Neural progenitor cell (in vitro differentiated cells): ENCODE results near the gene PRLH. TPM values are rescaled to one million over a fixed set of nuclear protein-coding genes. Genes with fewer than 3 reads are reported as not detected.

Experiments
- DNase-seq: peaks from one replicate; pipeline ENCODE4 v3.0.0-alpha.2; 2016; ENCODE audit warnings: low spot score
- H2AFZ ChIP-seq: fragments of 200-600 bp; sonication (generic); replicated peaks from 2 replicates; pipeline ENCODE4 v1.6.1; 2016; ENCODE audit warnings: antibody characterized with exemption
- H3F3A ChIP-seq: fragments of 200-600 bp; sonication (generic); 2 replicates; pipeline ENCODE4 v1.6.1; 2016; ENCODE audit warnings: antibody characterized with exemption, low read depth
- H3K27ac ChIP-seq: fragments of 200-600 bp; sonication (generic); 2 replicates; pipeline ENCODE4 v1.5.1; 2016; ENCODE audit warnings: mild to moderate bottlenecking
- H3K27me3 ChIP-seq: fragments of 200-600 bp; sonication (generic); 2 replicates; pipeline ENCODE4 v1.6.1; 2016; ENCODE audit warnings: mild to moderate bottlenecking, moderate library complexity
- H3K36me3 ChIP-seq: fragments of 200-600 bp; sonication (generic); 2 replicates; pipeline ENCODE4 v1.5.1; 2016
- H3K4me1 ChIP-seq: fragments of 200-600 bp; sonication (generic); 2 replicates; pipeline ENCODE4 v1.6.1; 2016; ENCODE audit warnings: mixed run types
- H3K4me2 ChIP-seq: fragments of 200-600 bp; sonication (generic); 2 replicates; pipeline ENCODE4 v1.6.1; 2016
- H3K4me3 ChIP-seq: fragments of 200-600 bp; sonication (generic); 2 replicates; pipeline ENCODE4 v1.5.1; 2016
- H3K79me2 ChIP-seq: fragments of 200-600 bp; sonication (generic); 2 replicates; pipeline ENCODE4 v1.6.1; 2016; ENCODE audit warnings: low read depth
- H3K9ac ChIP-seq: fragments of 200-600 bp; sonication (generic); 2 replicates; pipeline ENCODE4 v1.6.1; 2016
- H3K9me3 ChIP-seq: fragments of 200-600 bp; sonication (generic); 2 replicates; pipeline ENCODE4 v1.5.1; 2016; ENCODE audit warnings: low read depth
- H4K20me1 ChIP-seq: fragments of 200-600 bp; sonication (generic); 2 replicates; pipeline ENCODE4 v1.6.1; 2016; ENCODE audit warnings: low read depth
- H3K27ac Mint-ChIP-seq: 3 replicates; pipeline ENCODE4 v1.8.0; 2021; ENCODE audit warnings: mixed read lengths
- H3K27me3 Mint-ChIP-seq: 2 replicates; pipeline ENCODE4 v1.8.0; 2022; ENCODE audit warnings: low read depth, mild to moderate bottlenecking, inconsistent platforms, moderate library complexity, mixed read lengths; ENCODE audit not compliant: insufficient read depth
- H3K36me3 Mint-ChIP-seq: 3 replicates; pipeline ENCODE4 v1.8.0; 2021; ENCODE audit warnings: mixed read lengths
- H3K4me1 Mint-ChIP-seq: 3 replicates; pipeline ENCODE4 v1.8.0; 2021; ENCODE audit warnings: mixed read lengths
- H3K4me3 Mint-ChIP-seq: 3 replicates; pipeline ENCODE4 v1.8.0; 2021; ENCODE audit warnings: mild to moderate bottlenecking, moderate library complexity, mixed read lengths
- H3K9me3 Mint-ChIP-seq: 3 replicates; pipeline ENCODE4 v1.8.0; 2020; ENCODE audit warnings: mixed read lengths
- EZH2 ChIP-seq: fragments of 200-600 bp; sonication (generic); IDR thresholded peaks from 2 replicates; pipeline ENCODE4 v1.6.1; 2017; ENCODE audit warnings: antibody characterized with exemption, mild to moderate bottlenecking, moderate library complexity
- EZH2phosphoT487 ChIP-seq: fragments of 200-600 bp; sonication (generic); IDR thresholded peaks from 2 replicates; pipeline ENCODE4 v1.6.1; 2017; ENCODE audit warnings: antibody characterized with exemption
- total RNA-seq: library from RNA; depleted of rRNA; stranded (reverse); fragments of >200 nt; gene quantifications from 2 replicates; pipeline ENCODE4 v1.2.3, GENCODE V29; 2015; ENCODE audit warnings: low replicate concordance
- TF ChIP-seq, protein P1 (sequence below): fragments of 200-600 bp; sonication (generic); IDR thresholded peaks from 2 replicates; pipeline ENCODE4 v1.5.1; 2017; ENCODE audit warnings: antibody characterized with exemption, mild to moderate bottlenecking

The PRLH gene
- total RNA-seq, 1 donor from 2014 or later, result not detected

DNA sequence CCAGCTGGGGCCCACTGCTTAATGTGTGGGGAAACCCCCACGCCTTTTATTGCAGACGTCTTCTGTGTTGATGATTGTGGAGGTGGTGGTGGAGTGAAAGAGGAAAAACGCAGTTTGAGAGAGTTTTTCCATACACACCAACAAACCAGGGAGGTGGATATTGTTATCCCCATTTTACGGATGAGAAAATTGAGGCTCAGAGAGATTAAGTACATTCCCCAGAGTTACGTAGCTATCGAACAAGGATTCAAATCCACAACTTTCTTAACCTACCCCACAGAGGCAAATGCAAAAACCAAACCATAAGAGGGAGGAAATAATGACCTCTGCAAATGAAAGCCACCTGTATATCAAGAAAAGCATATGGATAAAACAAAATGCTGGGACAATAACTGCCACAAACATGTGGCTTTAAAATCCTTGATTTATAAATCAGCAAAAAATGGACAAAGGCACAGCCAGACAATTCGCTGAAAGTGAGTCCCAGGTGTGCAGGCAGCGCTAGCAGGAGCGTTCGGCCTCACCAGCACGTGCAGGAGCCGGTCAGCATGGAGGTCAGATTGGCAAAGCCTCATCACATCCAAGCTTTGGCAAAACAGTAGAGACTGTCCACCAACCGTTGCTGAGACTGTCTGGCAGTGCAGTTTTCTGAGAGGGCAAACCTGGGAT, 36.8 kb downstream of the PRLH start:
- Histone ChIP-seq H3K9ac (no peak overlapping the region), H4K20me1 (no peaks in the 10 kb centered on the region), H2AFZ (peak overlapping the region; percentile 65), H3K4me2 (no peak overlapping the region), H3K9me3 (no peaks in the 10 kb centered on the region), H3K27ac (no peak overlapping the region), H3K4me3 (no peak overlapping the region), H3F3A (peaks cover 16% of the 10 kb centered on the region), H3K27me3 (no peaks in the 10 kb centered on the region), H3K36me3 (no peaks in the 10 kb centered on the region), H3K79me2 (no peaks in the 10 kb centered on the region), H3K4me1 (peaks cover 25% of the 10 kb centered on the region)
- DNase-seq, result no peak
- peaks cover 8% of the 10 kb centered on the region for H3K27me3 Mint-ChIP-seq
- H3K4me1 Mint-ChIP-seq, result peaks cover 37% of the 10 kb centered on the region
- H3K36me3 Mint-ChIP-seq, result no peaks in the 10 kb centered on the region
- peak overlapping the region; percentile 43 for H3K27ac Mint-ChIP-seq
- TF ChIP-seq EZH2phosphoT487 (no peak), EZH2 (no peak)
- TF ChIP-seq, protein P1, sequence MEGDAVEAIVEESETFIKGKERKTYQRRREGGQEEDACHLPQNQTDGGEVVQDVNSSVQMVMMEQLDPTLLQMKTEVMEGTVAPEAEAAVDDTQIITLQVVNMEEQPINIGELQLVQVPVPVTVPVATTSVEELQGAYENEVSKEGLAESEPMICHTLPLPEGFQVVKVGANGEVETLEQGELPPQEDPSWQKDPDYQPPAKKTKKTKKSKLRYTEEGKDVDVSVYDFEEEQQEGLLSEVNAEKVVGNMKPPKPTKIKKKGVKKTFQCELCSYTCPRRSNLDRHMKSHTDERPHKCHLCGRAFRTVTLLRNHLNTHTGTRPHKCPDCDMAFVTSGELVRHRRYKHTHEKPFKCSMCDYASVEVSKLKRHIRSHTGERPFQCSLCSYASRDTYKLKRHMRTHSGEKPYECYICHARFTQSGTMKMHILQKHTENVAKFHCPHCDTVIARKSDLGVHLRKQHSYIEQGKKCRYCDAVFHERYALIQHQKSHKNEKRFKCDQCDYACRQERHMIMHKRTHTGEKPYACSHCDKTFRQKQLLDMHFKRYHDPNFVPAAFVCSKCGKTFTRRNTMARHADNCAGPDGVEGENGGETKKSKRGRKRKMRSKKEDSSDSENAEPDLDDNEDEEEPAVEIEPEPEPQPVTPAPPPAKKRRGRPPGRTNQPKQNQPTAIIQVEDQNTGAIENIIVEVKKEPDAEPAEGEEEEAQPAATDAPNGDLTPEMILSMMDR, result no peak
- peaks cover 11% of the 10 kb centered on the region for H3K9me3 Mint-ChIP-seq
- H3K4me3 Mint-ChIP-seq, result no peak overlapping the region

DNA sequence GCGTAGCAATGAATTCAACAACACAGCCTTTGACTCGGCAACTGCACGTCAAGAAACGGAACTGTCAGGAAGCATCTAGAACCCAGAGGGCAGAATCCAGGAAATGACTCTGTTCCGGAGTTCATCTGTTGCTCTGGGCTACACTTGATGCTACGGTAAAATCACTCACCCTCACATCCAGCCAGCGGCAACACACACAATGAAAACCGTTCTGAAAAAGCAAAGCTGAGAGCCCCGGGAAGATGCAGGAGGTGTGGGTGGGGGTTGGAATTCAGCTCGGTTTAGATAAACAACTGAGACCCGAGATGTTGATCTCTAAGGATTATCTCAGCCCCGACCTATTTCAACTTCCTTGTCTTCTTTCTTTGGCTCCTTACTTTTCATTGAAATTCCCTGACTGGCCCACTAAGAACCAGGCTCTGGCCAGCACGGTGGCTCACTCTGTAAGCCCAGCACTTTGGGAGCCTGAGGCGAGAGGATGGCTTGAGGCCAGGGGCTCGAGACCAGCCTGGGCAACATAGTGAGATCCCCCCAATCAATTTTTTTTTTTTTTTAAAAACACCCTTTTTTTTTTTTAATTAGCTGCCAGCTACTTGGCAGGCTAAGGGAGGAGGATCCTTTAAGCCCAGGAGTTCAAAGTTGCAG, 37.5 kb downstream of the PRLH start:
- Histone ChIP-seq H3K9me3 (no peaks in the 10 kb centered on the region), H3K79me2 (no peaks in the 10 kb centered on the region), H3K4me2 (peak overlapping the region; percentile 28), H4K20me1 (no peaks in the 10 kb centered on the region), H3K36me3 (no peaks in the 10 kb centered on the region), H3K4me1 (peaks cover 25% of the 10 kb centered on the region), H3K27ac (no peak overlapping the region), H3F3A (peaks cover 16% of the 10 kb centered on the region), H2AFZ (peak overlapping the region; percentile 65), H3K9ac (no peak overlapping the region), H3K4me3 (no peak overlapping the region), H3K27me3 (no peaks in the 10 kb centered on the region)
- peak; percentile 44 for DNase-seq
- Mint-ChIP-seq H3K9me3 (peaks cover 16% of the 10 kb centered on the region), H3K4me1 (peaks cover 33% of the 10 kb centered on the region), H3K36me3 (no peaks in the 10 kb centered on the region), H3K4me3 (no peak overlapping the region), H3K27me3 (peaks cover 7% of the 10 kb centered on the region), H3K27ac (peak overlapping the region; percentile 43)
- TF ChIP-seq EZH2 (no peak), EZH2phosphoT487 (no peak)
- TF ChIP-seq, protein P1, result no peak

DNA sequence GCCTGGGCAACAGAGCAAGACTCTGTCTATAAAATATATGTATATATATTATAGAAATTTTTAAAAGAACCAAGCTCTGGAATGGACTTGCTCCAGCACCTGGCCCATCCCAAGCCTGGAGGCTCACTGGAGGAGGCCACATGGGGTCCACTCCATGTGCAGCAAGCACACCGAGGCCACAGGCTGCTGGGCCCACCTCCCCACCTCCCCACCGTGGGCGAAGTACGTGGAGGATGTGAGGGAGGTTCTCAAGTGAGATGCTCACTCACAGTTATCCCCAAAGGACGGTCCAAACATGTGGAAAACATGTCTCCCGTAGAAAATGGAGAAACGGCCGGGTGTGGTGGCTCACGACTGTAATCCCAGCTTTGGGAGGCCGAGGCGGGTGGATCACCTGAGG, 38.0 kb downstream of the PRLH start:
- no peaks in the 10 kb centered on the region for H3K79me2 ChIP-seq
- Mint-ChIP-seq H3K4me1 (peaks cover 29% of the 10 kb centered on the region), H3K4me3 (no peak overlapping the region), H3K9me3 (peaks cover 16% of the 10 kb centered on the region), H3K27me3 (peaks cover 7% of the 10 kb centered on the region), H3K27ac (no peak overlapping the region), H3K36me3 (no peaks in the 10 kb centered on the region)
- H3K9me3 ChIP-seq, result no peaks in the 10 kb centered on the region
- H2AFZ ChIP-seq, result no peak overlapping the region
- no peaks in the 10 kb centered on the region for H4K20me1 ChIP-seq
- H3F3A ChIP-seq, result peaks cover 16% of the 10 kb centered on the region
- H3K4me1 ChIP-seq, result peaks cover 25% of the 10 kb centered on the region
- no peak for DNase-seq
- H3K27ac ChIP-seq, result no peak overlapping the region
- TF ChIP-seq EZH2phosphoT487 (no peak), EZH2 (no peak)
- TF ChIP-seq, protein P1, result no peak
- H3K4me3 ChIP-seq, result no peak overlapping the region
- no peak overlapping the region for H3K9ac ChIP-seq
- H3K4me2 ChIP-seq, result no peak overlapping the region
- no peaks in the 10 kb centered on the region for H3K36me3 ChIP-seq
- no peaks in the 10 kb centered on the region for H3K27me3 ChIP-seq
